Measurements from ENCODE around the gene HYDIN.
"Not testable (repeated sequence)": the region's sequence is repeated elsewhere in the genome, so short reads cannot be mapped to it uniquely, and the experiment has no call there.

The HYDIN gene

DNA sequence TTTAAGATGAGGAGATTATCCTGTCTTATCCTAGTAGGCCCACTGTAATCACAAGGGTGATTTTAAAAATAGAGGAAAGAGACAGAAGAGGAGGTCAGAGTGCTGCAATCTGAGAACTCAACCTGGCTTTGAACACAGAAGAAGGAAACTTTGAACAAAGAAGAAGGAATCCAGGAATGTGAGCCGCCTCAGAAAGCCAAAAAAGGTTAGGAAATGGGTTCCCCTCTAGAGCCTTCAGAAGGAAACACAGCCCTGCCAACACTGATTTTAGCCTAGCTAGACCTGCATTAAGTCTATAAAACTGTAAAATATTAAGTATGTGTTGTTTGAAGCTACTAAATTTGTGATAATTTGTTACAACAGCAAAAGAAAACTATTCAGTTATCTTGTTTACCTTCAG is 149.7 kb downstream of the HYDIN start:
- not testable (repeated sequence) for DNase-seq

DNA sequence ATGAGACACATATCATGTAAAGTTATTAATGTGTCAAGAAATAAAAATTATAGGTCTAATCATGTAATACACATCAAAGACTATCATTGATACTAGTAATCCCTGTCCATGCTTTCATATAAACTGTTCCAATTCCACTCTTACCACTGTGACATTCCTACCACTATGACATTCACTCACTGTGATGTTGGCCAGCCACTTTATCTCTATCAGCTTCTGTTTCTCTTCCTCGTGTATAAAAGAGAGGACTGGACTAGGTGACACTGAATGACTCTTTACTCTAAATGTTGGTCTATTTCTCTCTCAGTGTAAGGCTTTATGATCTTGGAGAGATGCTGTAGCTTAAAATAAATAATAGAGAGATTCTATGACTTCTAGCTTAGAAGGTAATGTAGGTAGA is 150.3 kb downstream of the HYDIN start:
- not testable (repeated sequence) for DNase-seq

DNA sequence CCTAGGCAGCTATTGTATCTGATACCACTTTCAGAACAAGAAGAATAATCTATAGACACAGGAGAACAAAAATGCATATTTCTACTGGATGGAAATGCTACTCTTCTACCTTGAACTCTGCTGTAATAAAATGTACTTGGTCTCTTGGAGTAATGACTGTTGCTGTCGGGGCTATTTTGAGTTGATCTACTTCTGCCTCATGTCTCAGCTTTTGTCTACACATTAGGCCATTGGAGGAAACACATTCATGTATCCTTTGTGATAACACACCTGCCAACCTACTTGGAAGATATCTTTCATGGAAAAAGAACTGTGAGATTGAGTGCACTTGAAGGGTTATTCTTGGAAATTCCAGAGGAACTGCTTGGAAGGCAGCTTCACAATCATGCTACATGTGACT is 159.9 kb downstream of the HYDIN start:
- DNase-seq, result not testable (repeated sequence)

DNA sequence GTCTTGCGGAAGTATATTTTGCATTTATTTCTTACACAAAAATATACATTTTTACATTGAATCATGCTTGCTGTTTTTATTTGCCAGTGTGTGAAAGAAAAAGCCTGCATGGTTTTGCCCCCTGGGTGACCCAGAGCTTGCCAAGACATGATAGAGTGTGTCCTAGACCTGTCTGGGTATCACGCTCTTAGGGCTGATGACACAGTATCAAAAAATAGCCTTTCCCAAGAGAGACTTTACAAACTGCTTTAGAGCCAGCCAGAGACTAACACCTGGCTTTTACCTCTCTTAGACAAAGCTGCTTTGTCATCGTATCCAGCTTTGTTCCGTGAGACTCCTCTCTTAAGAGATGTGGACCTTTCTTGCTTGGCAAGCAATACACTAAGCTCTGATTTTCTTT is 160.7 kb downstream of the HYDIN start:
- DNase-seq, result not testable (repeated sequence)

DNA sequence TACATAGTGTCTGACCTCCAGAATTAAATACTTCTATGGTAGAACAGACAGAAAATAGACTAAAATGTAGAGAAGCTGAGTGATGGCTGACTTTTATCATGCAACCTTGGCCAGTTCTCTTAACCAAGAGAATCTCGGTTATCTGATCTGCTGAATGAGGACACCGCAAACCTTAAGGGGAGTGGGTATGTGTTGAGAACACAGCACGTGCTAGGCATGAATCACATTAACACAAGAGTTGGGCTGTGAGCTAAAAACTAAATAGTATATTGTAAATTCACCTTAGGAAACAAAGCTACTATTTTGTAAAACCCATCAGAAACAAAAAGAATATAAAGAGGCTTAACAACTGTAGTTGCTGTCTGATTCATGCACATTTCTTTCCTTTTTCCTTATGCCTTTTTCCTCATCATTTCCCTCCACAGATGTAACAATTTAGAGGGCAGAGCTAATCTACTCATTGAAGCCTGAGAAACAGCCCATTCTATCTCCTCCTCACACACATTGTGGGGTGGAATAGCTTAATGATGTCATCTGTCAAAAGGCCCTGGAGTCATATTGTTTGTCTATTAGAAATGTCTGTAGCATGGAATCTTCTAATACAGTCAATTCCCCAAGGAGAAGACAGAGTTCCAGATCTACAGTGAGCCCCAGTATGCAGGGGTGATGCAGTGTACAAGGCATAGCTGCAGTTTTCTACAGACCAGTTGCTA is 176.5 kb downstream of the HYDIN start:
- DNase-seq, result not testable (repeated sequence)

DNA sequence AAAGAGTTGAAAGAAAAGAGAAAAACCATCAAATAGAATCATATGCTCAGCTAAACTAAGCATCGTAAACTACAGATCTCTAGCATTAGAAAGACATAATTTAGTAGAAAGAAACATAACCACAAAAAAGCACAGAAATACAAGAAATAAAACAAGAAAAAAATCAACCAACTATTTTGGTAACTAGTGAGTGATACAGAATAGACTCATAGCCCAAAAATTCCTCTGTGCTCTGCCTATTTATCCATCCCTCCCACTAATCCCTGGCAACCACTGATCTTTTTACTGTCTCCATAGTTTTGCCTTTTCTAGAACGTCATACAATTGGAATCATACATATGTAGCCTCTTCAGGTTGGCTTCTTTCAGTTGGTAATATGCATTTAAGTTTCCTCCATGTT is 180.2 kb downstream of the HYDIN start:
- DNase-seq, result not testable (repeated sequence)

DNA sequence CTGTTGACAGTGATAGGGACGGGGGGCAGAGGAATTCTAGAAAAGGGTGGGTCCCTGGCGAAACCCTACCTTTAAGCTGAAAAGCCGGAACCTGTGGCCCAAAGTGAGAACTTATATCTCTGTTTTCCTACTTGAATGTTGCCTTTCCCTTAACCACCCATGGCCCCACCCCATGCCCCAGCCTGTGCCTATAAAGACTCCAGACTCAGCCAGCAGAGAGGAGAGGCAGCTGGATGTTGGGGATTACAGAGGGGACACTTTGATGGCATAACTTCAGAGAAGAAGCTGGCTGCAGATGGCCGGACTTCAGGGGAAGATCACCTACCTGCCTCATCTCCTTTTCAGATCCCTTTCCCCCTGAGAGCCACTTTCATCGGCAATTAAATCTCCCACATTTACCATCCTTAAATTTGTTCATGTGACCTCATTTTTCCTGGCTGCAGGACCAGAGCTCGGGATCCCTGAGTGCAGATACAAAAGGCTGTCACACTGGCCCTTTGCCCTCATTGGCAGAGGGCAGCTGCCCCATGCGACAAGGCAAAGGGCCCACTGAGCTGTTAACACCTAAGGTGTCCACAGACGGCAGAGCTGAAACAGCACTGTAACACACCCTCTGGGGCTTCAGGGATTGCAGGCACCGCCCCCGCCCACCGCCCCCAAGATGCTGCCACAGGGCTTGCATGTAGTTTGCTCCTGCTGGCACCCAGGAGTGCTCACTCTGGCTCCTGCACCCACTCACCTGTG is 191.0 kb downstream of the HYDIN start:
- not testable (repeated sequence) for DNase-seq

DNA sequence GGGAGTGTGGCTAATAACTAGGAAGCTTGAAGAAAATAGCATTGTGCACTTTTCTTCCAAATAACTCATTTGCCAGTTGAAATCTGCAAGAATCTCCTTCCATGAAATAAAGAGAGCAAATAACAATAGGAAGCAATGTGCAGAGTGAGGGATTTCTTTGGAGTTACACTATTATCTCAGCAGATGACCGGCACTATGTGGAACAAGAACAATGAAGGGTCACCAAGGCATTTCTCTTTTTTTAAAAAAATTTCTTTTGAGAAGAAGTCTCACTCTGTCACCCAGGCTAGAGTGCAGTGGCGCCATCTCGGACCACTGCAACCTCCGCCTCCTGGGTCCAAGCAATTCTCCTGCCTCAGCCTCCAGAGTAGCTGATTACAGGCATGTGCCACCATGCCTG is 192.1 kb downstream of the HYDIN start:
- DNase-seq, result not testable (repeated sequence)

DNA sequence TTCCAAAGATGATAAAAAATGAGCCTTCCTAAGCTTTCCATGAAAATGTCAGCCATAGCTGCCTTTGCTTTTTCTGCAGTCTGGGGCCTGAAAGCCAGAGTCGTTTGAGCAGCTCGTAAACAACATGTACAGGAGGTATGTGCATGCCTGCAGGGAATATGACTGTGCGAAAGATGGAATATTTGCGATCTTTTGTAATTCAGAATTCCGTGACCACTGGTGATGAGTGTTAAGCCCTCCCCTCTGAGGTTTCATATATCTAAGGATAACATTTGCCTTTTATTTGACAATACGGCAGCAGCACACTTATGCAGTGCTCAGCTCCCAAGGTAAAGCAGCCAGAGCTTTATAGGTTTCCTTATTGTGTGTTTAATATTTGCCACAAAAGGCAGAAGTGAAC is 192.5 kb downstream of the HYDIN start:
- not testable (repeated sequence) for DNase-seq

DNA sequence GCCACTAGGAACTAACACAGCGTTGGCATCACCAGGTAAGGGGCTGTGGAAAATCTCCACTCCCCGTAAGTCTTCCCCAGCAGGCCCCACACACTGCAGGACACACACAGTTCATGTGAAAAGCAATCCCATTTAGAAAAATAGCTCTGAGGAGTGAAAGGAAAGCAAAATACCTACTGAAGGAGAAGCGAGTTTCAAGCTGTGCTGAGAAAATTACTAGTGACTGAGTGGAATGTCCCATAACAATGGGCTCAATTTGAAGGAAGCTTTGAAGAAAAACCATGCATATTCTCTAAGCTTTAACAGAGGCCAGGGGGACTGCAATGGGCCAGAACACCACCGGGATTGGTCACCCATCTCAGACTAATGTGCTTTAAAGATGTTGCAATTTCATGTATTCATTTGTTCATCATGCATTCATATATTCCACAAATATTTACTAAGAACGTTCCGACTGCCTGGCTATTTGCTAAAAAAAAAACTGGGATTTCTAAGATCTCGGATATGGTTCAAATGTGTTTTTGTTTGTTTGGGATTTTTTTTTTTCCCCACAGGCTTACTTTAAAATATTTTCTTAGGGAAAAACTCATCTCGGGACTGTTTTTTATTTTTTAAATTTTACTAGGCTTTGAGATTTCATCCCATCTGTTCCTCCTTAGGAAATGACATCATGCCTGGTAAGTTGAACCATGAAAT is 202.3 kb downstream of the HYDIN start:
- DNase-seq, result not testable (repeated sequence)

DNA sequence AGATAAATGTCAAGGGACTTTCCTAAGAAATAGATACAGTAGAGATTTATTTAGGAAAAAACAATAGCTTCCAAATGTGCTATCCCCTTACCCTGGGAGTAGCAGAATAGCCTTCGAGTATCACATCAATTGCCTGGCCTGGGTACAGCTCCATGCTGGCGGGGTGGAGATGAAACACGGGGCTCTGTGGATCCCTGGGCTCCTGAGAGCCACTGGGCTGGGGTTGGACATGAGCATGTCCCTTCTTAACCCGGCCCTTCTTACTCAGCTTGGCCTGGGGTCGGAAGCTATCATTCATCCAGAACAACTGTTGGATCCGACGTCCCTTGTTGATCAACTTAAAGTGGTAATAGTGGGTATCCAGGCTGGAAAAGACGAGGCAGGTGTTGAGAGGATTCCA is 203.0 kb downstream of the HYDIN start:
- DNase-seq, result not testable (repeated sequence)

DNA sequence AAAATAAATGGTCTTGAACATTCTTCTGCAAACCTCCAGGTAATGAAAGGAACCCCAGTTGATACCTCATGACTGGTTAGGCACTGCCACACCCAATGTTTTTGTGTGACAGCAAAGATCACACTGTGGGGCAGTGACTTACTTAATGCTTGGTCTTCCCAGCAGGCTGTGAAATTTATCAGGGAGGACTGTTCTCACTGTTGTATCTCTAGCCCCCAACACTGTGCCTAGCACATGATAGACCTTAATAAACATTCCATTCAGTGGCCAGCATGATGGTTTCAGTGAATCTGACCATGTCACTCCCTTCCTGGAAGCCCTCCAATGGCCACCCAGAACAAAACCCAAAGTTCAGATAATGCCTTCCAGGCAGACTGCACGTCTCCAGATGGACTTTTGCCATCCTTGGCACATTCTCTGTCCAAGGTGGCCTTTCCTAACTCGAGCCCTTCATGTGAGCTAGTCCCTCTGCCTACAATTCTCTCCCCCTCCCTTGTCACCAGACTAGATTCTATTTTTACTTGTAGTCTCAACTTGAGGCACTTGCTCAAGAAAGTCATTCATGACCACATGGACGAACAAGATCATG is 206.6 kb downstream of the HYDIN start:
- DNase-seq, result not testable (repeated sequence)

DNA sequence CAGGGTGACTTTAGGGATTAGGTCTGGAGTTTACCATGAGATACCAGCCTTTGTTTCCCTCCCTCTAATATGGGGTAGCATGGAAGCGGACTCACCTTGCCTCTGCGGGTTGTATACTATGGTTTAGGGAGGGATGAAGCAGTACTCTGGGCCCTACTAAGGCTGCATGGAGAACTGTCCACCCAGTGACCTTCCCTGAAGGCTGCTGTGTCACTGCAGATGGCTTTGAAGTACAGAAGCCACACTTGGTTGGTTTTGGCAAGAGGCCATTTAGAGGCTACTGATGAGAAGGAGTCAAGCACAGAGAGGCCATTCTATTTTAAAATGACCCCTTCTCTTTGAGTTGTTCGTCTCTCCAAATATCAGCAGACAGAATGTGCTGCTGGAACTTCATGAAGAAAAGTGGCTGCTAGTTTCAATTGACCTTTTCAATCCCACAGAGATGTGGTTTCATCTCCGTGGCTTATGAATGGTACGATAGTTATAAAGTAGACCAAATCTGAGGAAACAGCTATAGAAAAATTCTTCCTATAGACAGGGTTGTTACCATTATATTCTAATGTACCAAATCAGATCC is 208.5 kb downstream of the HYDIN start:
- DNase-seq, result not testable (repeated sequence)

DNA sequence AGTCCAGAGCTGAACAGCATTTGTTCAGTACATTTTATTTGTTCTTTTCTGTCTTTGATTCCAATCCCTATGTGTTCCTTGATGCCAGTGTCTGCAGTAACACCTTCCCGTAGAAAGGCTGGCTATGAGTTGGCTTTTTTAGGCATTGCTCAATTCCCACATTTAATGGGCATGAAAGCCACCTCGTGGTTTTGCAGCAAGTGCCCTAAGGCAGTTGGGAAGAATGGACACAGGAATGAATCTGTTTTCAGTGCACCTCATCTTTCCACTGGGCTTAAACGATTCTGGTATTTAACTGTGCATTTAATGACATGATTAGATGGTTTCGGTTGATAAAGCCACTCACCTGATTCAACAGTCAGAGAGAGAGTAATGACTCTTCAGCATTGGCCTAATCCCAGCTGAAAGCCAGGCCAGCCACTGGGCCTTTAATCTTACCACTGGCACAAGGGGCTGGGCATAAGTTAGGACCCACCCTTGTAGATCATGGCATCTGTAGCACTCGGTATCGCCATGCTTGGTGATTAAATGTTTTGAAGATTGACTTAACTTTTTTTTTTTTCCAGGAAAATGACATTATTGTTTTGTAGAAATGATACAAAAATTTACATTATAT is 211.3 kb downstream of the HYDIN start:
- not testable (repeated sequence) for DNase-seq

DNA sequence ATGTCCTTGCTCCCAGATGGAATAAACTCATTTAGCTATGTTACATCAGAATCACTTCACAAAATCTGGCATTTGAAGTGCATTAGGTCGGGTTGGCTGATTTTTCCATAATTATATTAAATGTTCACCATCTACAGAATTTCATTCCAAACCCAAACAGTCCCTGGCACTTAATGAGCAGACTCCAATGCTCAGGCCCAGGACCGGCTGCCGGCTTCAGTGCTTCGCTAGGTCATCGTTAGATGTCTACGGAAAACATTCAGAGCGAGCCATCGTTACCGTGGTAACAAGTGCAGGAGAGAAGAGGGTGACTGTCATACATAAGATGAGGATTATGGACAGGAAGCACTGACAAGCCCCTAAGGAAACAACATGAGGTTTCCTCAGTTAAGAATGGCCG is 215.1 kb downstream of the HYDIN start:
- DNase-seq, result not testable (repeated sequence)

DNA sequence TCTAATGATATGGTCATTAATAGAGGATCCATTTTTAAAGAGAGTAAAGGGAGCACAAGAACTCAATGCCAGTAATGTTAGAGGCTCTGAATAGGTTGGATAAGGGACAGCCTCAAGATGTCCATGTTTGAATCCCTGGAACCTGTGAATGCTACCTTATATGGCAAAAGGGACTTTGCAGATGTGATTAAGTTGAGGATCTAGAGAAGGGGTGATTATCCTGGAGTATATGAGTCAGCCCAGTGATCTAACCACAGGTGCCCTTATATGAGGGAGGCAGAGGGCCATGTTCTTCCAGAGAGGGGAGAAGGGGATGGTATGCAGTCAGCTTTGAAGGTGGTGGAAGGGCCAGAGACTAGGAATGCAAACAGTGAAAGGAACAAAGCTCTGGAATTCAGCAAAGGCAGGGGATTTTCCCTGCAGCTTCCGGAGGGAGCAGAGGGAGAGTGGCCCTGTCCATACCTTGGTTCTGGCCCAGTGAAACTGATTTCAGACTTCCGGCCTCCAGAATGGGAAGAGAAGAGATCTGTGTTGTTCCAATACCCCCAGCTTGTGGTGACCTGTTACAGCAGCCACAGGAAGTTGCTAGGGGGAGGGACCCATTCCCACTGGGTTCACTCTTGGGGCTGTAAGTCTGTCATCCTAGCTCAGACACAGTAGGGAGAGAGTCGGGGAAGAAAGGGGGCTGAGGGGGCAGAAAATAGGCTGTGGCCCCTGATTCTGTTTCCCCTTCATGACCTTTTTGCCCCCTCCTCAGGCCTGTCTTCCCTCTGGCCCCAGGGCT is 220.9 kb downstream of the HYDIN start:
- DNase-seq, result not testable (repeated sequence)

DNA sequence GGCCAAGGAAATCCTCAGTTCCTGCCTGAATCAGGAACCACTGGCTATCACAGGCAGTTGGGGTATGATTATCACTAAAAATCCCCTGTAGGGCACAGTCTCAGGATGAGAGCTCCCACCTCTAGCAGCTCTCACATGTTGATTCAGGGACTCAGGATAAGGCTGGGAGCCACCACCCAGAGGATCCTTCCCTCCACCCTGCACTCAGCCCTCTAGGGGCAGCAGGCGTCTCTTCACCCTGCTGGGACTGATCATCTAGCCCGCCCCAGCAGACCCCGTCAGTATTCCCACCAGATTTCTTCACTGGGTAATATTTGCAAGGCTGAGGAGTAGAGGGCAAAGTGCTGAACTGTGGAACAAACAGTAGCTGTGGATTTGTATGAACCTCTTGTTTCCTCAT is 224.0 kb downstream of the HYDIN start:
- DNase-seq, result not testable (repeated sequence)

DNA sequence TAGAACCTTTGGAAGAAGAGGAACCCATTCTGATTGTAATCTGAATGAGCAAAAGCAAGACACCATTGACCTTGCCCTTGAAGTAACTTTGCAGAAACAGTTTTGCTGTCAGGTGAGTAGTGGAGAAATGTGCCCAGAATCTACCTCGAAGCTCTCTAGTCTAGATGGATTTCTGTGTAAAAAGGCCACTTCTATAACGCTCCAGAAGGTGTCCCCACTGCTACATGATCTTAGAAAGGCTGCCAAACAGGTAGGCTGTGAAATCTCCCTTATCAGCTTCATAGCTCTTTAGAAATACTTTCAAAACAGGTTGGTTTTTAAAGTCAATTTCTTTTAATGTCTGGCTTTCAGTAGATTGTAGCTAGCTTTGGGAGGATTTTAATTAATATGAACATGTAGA is 230.8 kb downstream of the HYDIN start:
- not testable (repeated sequence) for DNase-seq

DNA sequence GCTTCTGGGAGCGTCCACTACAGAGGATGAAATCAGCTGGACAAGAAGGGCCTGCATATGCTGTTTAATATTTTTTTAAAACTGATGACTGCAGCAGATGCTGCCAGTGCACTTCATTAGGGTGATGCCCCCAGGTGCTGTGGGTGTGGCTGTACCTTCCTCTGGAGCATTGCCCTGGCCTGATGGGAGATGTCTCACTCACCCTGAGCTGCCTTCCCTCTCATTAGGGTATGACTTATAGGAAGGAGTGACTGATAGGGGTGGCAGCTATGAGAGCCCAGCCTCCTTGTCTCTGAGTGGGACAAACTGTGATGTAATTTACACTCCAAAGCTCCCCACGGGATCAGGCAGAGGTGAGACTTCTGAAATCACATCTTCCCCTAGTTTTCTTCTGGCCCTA is 234.7 kb downstream of the HYDIN start:
- not testable (repeated sequence) for DNase-seq

DNA sequence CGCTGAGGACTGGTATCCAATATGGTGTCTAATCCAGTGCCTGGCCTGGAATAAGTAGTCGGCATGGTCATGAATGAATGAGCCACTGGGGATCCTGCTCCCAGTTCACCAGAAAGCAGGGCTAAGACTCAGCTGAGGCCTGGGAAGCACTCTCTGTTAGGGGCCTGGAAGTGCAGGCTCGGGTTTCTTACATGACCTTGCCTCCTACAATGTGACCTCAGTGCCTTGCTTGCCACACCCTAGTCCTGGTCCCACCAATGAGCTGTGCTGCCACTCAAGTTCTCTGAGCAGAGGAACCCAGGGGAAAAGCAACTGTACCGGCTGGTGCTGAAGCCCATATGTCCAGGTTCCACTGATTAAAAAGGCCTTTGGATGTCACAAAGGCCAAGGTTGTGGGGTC is 238.0 kb downstream of the HYDIN start:
- DNase-seq, result not testable (repeated sequence)

DNA sequence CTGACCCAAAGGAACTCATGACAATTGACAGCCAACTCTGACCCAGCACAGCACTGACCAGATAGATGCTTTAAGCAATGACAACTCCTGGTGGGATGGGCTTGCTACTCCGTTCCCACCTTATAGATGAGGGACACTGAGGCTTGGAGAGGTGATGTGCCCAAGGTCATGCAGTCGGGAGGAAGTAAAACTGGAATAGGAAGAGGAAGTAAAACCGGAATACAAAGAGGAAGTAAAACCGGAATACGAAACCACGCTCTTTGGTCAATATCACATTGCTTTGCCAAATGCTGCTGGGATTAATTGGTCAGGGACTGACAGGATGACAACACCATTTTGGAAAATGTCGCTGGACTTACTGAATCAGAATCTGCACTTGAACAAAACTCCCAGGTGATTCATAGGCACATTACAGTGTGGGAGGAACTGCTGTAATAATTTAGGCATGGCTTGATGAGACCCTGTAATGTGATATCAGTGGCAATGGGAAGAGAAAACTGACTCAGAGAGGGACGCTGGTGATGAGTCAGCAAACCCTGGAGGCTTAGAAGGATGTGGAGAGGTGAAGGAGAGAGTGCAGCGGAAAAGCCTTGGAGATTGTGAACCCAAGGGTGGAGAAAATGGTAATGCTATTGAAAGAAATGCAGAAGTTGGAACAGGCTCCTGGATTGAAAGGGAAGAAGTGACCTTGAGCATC is 243.4 kb downstream of the HYDIN start:
- DNase-seq, result not testable (repeated sequence)
